Measurements from ENCODE around the gene GFRA1.

GRCh38 chr10:116076621-116077020 lies 196.4 kb downstream of the GFRA1 start:
- TF ChIP-seq CTCF (conservative IDR thresholded peaks at IDR 0.05; ENCODE audit: low read depth, low read length) (no peak), POLR2A (IDR thresholded peaks at IDR 0.05; ENCODE audit: low read depth, low read length) (no peak), RAD21 (IDR thresholded peaks at IDR 0.05; ENCODE audit: low read length) (no peak), USF2 (IDR thresholded peaks at IDR 0.05; ENCODE audit: low read depth, low read length) (no peak), CHD1 (IDR thresholded peaks at IDR 0.05; ENCODE audit: low read depth, low read length) (no peak), CEBPB (IDR thresholded peaks at IDR 0.05; ENCODE audit: low read depth, low read length) (no peak), ELK1 (IDR thresholded peaks at IDR 0.05; ENCODE audit: borderline replicate concordance, low read depth, low read length) (no peak), SMC3 (IDR thresholded peaks at IDR 0.05; ENCODE audit: low read depth, low read length) (no peak)
